GM15510 (cell line): ENCODE measurements around the gene GALNT2.

ENCODE experiments used
- POLR2A ChIP-seq: IDR thresholded peaks from 3 replicates; pipeline ENCODE4 v1.6.1; 2011; ENCODE audit warnings: borderline replicate concordance; ENCODE audit not compliant: insufficient read length; ENCODE audit errors: extremely low read depth

GALNT2 gene

DNA sequence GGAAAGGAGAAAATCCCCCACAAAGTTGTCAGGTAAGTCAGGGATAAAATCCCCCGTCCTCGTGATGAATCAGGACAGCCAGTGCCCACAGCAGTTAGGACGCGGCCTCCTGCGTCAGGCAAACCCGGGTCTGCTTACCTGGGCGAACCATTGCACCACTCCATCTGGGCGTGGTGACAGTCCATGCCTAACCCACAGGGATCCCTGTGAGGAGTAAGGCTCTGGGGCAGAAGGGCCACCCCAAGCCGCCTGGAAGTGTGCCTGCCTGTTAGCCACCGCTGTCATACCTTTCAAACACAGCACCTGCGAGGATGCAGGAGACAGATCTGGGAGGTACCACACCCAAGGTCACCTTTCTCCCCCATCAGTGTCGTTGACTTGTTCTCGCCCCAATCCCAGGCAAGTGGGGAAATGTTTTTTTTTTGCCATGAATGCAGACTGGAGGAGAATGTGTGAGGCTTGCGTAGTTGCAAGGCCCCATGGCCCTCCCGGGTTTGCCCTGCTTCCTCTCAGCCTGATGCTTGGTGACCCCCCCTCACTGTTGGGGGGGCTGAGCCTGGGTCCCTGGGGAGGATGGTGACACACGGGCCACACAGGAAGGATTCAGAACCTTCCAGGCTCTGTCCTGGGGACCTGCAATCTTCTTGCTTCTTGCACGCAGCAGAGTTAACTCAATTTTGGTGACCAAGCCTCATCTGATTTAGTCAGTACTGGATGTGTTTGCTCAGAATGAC is 252.1 kb downstream of the GALNT2 start:
- TF ChIP-seq POLR2A = no peak

DNA sequence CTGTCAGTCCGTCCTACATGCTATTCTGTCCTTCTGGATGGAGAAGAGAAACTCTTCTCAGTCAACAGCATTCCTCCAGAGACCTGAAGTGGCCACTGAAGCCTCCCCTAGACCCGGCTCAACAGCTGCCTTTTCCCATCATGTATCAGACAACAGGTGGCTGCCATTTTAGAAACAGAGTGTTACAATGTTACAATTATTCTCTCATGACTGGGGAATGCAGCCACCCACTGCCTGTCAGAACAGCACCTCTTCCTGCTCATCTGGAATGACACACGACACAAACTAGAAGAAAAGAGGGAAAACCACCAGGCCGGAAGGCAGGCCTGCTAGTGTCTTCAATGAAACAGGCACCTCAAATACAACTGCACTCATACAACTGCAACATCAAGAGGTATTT is 253.8 kb downstream of the GALNT2 start:
- TF ChIP-seq POLR2A = no peak

DNA sequence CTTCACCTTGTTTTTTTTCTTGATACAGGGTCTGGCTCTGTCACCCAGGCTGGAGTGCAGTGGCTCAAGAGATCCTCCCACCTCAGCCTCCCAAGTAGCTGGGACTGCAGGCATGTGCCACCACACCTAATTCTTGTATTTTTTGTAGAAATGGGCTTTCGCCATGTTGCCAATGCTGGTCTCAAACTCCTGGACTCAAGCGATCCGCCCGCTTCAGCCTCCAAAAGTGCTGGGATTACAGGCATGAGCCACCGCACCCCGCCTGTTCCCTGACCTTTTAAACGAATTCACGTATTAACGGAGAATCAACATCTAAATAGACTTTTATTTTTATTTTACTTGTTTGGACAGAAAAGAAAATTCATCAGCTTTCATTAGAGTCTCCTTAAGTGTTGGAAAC is 254.3 kb downstream of the GALNT2 start:
- no peak for TF ChIP-seq POLR2A

DNA sequence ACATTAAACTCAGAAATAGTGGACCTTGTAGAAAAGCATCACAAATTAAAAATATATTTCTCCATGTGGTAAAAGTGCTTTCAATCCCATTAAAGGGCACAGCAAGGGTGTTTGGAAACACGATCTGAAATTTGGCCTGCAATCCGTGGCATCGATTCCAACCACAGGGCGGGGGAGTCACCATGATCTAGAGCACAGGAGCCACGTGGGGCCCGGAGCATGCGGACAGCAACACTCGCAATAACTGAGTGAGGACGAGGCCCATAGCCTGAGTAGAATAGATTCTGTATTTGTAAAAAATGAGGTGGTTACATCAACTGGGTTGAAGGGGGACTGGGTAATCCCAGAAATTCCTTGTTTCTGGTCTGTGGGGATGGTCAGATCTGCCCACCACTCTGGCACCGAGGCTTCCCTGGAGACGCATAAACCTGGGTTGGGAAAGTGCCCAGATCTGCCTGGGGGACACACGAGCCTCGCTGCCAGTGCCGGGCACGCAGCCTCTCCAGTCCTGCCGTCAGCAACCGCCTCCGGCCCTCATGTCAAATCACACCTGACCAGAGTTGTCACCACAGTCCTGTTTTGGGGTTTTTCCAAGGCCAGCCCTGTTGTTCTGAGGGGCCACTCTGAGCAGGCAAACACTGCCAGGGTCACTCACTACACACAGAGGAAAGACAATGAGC is 254.8 kb downstream of the GALNT2 start:
- TF ChIP-seq POLR2A = no peak

DNA sequence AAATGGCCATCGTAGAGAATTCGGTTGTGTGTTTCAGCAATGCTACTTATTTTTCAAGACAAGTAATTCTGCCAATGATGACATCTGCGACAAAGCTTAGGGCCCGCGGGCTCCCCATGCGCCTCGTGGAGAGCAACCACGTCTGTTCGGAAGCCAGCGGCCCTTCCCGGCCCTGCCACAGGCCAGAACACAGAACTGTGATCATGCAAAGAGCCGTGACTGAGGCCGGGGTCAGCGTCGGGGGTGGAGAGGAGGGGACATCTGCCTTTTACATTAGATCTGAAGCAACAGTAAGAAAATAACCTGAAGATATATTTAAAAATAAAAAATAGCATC is 255.4 kb downstream of the GALNT2 start:
- TF ChIP-seq POLR2A = no peak

DNA sequence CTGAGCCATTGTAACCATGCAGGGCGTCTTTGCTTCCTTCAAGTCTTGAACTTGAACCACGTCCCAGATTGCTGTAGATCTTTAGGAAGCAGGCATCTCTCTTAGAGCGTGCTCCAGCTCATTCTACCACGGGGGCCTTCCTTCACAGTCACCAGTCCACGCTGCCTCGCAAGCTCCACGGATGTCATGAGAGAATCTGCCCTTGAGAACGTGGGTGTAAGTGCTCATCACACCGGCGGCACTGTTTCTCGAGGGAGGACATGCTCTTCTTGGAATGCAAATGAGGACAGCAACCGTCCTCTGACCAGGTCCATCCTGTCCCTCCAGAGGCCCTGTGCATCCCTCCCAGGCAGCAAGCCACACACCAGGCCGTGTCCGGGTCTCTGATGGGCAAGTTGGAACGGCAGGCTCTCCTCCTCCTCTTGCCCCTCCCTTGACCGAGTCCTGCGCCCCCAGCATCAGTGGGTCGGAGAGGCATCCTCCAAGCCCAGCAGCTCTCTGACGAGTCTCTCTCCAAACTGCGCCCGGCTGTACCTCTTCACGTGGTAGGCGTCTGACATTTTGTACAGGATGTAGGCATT is 256.0 kb downstream of the GALNT2 start:
- TF ChIP-seq POLR2A = no peak

DNA sequence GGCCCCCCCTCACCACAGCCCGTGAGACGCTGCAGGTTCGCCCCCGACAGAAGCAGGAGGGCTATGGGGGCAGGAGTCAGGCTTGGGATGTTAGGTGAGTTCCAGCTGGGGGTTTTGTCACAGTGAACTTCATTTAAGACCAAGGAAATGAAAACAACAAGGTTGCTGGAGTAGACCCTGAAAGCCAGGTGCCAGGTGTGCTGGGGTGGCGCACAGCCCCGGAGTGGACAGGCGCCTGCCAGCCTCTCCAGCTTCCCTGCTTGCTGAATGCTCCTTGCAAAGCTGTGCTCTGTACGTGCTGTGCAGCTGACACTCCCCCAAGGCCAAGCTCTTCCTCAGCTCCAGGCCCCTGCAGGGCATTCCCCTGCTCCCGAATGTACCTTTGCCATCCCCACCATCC is 256.6 kb downstream of the GALNT2 start:
- no peak for TF ChIP-seq POLR2A

DNA sequence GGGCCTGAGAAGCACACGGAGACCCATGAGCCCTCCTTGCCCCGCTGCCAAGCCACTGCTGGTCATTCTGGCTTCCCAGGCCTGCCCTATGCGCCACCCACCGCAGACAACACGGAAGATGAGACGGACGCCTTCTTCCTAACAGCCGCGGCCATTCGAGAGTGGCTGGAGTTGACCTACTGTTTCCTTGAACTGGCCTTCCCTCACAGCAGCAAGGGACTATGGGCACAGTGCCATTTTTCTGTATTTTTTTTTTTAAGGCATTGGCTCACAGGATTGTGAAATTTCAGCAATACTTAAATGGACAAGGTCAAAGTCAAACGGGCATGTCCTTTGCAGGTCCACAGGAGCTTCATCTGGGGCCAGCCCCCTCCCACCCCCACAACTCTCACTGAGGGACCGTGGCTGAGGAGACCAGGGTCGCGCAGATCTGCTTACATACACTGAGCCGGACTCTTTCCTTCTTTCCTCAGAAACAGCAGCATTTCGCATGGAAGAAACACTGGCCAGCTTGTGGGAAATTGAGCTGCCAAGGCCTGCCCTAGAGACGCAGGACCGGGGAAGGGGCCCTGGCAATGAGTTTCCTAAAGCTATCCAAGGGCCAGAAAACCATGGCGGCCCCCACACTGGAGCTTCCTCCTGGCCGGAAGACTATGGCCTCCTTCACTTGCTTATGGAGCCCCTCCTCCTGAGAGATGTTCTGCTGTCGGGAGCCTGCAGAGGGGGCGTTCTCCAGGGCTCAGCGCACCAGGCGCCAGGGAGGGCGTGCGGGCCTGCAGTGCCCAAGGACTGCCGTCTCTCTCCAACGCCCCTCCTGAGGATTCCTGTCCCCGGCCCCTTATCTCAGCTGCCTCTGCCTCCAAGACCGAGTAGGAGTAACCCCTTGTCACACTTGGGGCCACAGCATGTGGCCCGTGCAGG is 260.2 kb downstream of the GALNT2 start:
- TF ChIP-seq POLR2A = no peak

DNA sequence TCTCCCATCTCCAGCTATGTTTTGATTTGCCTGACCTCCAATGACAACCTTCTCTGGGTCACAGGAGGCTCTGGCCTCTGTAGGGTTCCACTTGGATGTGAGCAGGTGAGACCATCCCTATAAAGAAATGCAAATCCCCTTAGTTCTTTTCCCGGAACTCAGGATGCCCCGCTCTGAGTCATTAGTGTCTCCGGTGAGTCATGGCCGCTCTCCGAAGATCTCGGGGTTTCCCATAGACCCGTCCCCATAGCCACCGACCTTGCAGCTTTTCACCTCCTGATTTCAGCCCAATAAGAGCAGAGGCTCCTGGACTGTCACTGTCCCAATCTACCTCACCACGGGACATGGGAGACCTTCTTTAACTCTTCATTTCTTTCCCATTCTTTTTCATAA is 260.9 kb downstream of the GALNT2 start:
- TF ChIP-seq POLR2A = no peak

DNA sequence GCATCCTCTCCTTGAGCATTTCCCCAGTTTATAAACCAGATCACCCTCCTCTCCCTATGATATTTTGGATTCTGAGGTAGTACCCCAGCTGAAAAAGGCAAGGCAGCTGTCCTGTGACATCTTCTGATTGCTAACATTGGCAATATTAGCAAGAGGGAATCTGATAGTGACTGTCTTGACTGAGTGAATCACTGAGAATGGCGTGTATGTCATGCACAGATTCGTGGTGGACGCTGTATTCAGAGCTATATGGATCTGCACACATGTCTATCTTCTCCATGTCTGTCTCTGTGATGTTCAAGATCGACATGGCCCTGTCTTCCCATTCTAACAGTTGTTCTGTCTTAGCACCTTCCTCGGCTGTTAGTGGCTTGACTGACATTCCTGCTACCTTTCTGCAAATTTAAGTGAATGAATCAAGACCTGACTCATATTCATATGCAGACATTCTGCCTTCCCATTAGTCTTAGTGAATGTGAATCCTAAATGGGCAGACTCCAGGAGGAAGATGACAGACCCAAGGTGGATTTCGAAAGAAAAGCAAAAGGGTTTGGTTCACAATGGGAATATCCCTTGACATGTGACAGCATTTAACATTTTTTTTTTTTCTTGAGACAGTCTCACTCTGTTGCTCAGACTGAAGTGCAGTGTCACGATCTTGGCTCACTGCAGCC is 261.4 kb downstream of the GALNT2 start:
- TF ChIP-seq POLR2A = no peak

DNA sequence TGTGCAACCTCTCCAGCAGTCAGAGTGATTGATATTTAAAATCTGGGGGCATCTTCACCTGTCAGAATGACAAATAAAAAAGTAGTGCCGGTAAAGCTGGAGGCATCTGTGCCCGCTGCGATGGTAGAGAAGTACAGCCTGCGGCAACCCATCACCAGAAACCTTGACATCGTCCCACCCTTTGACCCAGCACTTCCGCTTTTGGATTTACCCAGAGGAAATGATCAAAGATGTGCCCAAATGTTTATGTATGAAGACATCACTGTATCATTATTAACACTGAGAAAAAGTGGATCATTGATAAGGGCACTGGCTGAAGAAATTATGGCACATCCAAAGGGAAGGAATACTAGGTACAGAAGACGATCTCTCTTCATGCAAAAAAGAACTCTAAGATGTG is 263.1 kb downstream of the GALNT2 start:
- TF ChIP-seq POLR2A = no peak
